CD4-positive, alpha-beta T cell treated with Interleukin-17A for 4 hours (primary cell): Measurements from ENCODE around the gene CD6.
A peak's percentile ranks its signal among the peaks of the same experiment; 100 is the strongest.

ENCODE experiments used
- DNase-seq: peaks from one replicate; pipeline ENCODE4 v3.0.0-alpha.2; 2020; ENCODE audit warnings: mixed read lengths

The CD6 gene

GRCh38 chr11:60935676-60936442 is 35.6 kb upstream of the CD6 start:
- DNase-seq, result no peak

- no peak for DNase-seq
These were observed 34.9 kb upstream of the CD6 start for GRCh38 chr11:60936467-60937143.

GRCh38 chr11:60937144-60937527 is 34.3 kb upstream of the CD6 start:
- no peak for DNase-seq

GRCh38 chr11:60937811-60938210 is 33.7 kb upstream of the CD6 start:
- DNase-seq, result no peak

- no peak for DNase-seq
These were observed 33.0 kb upstream of the CD6 start for GRCh38 chr11:60938500-60938899.

GRCh38 chr11:60939301-60939700 is 32.2 kb upstream of the CD6 start:
- DNase-seq, result no peak

- no peak for DNase-seq
These were observed 31.6 kb upstream of the CD6 start for GRCh38 chr11:60939855-60940254.

GRCh38 chr11:60941371-60942119 is 29.9 kb upstream of the CD6 start:
- no peak for DNase-seq

- DNase-seq, result no peak
These were observed 29.3 kb upstream of the CD6 start for GRCh38 chr11:60942219-60942618.

GRCh38 chr11:60942970-60943565 is 28.4 kb upstream of the CD6 start:
- DNase-seq, result no peak

GRCh38 chr11:60944490-60945294 is 26.8 kb upstream of the CD6 start:
- peak; percentile 11 for DNase-seq

- DNase-seq, result no peak
These were observed 26.2 kb upstream of the CD6 start for GRCh38 chr11:60945295-60945667.

GRCh38 chr11:60946601-60947264 is 24.7 kb upstream of the CD6 start:
- no peak for DNase-seq

- no peak for DNase-seq
These were observed 23.8 kb upstream of the CD6 start for GRCh38 chr11:60947700-60948099.

- DNase-seq, result no peak
These were observed 23.2 kb upstream of the CD6 start for GRCh38 chr11:60948250-60948649.

GRCh38 chr11:60950024-60950423 is 21.5 kb upstream of the CD6 start:
- DNase-seq, result no peak

GRCh38 chr11:60950933-60951605 is 20.4 kb upstream of the CD6 start:
- DNase-seq, result peak; percentile 59

GRCh38 chr11:60951606-60951903 is 19.9 kb upstream of the CD6 start:
- DNase-seq, result peak; percentile 20

- DNase-seq, result peak; percentile 66
These were observed 19.4 kb upstream of the CD6 start, which contains the start of gene SLC15A3 for GRCh38 chr11:60951904-60952741. SLC15A3 (minus strand) TSS chr11:60952176; CDS start chr11:60951551, 625 bp downstream.

- no peak for DNase-seq
These were observed 18.7 kb upstream of the CD6 start for GRCh38 chr11:60952742-60953170.
